GM19193 (cell line): ENCODE results near the gene PRMT2.

ENCODE experiments used
- POLR2A ChIP-seq: IDR thresholded peaks from 4 replicates; pipeline ENCODE4 v1.6.1; 2011; ENCODE audit not compliant: insufficient read depth, insufficient read length; ENCODE audit errors: extremely low read depth

PRMT2 gene

GRCh38 chr21:46607636-46608035 is 27.8 kb upstream of the PRMT2 start:
- no peak for TF ChIP-seq POLR2A

- no peak for TF ChIP-seq POLR2A
These were observed 26.8 kb upstream of the PRMT2 start for GRCh38 chr21:46608672-46609111.

- no peak for TF ChIP-seq POLR2A
These were observed 25.3 kb upstream of the PRMT2 start for GRCh38 chr21:46610018-46610701.

- TF ChIP-seq POLR2A, result no peak
These were observed 22.1 kb upstream of the PRMT2 start for GRCh38 chr21:46613391-46613790.

- TF ChIP-seq POLR2A, result no peak
These were observed 19.4 kb upstream of the PRMT2 start for GRCh38 chr21:46616050-46616449.

- TF ChIP-seq POLR2A, result no peak
These were observed 18.8 kb upstream of the PRMT2 start for GRCh38 chr21:46616656-46617055.

- no peak for TF ChIP-seq POLR2A
These were observed 18.0 kb upstream of the PRMT2 start for GRCh38 chr21:46617267-46618051.

GRCh38 chr21:46618738-46619379 is 16.6 kb upstream of the PRMT2 start:
- no peak for TF ChIP-seq POLR2A

- no peak for TF ChIP-seq POLR2A
These were observed 15.6 kb upstream of the PRMT2 start for GRCh38 chr21:46619846-46620245.

- no peak for TF ChIP-seq POLR2A
These were observed 14.6 kb upstream of the PRMT2 start for GRCh38 chr21:46620846-46621245.

GRCh38 chr21:46621457-46622182 is 13.9 kb upstream of the PRMT2 start:
- no peak for TF ChIP-seq POLR2A

GRCh38 chr21:46622226-46622625 is 13.2 kb upstream of the PRMT2 start:
- TF ChIP-seq POLR2A, result no peak

- TF ChIP-seq POLR2A, result no peak
These were observed 11.4 kb upstream of the PRMT2 start for GRCh38 chr21:46624050-46624449.

GRCh38 chr21:46625759-46626158 is 9.7 kb upstream of the PRMT2 start:
- TF ChIP-seq POLR2A, result no peak

- TF ChIP-seq POLR2A, result no peak
These were observed 8.9 kb upstream of the PRMT2 start for GRCh38 chr21:46626536-46626935.
